ENCODE results near the gene RCVRN.

The RCVRN gene

GRCh38 chr17:9855036-9855435 lies 50.0 kb downstream of the RCVRN start:
- TF ChIP-seq, protein P1, sequence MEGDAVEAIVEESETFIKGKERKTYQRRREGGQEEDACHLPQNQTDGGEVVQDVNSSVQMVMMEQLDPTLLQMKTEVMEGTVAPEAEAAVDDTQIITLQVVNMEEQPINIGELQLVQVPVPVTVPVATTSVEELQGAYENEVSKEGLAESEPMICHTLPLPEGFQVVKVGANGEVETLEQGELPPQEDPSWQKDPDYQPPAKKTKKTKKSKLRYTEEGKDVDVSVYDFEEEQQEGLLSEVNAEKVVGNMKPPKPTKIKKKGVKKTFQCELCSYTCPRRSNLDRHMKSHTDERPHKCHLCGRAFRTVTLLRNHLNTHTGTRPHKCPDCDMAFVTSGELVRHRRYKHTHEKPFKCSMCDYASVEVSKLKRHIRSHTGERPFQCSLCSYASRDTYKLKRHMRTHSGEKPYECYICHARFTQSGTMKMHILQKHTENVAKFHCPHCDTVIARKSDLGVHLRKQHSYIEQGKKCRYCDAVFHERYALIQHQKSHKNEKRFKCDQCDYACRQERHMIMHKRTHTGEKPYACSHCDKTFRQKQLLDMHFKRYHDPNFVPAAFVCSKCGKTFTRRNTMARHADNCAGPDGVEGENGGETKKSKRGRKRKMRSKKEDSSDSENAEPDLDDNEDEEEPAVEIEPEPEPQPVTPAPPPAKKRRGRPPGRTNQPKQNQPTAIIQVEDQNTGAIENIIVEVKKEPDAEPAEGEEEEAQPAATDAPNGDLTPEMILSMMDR (IDR thresholded peaks at IDR 0.05; ENCODE audit: borderline replicate concordance, control extremely low read depth, extremely low read depth, insufficient read depth, missing control alignments) = no peak
- DNase-seq (ENCODE audit: low spot score) = no peak
- in situ Hi-C loops (cut with MboI; ENCODE audit: low sequenced_read_pairs, unreplicated experiment) = no loop called here

DNA sequence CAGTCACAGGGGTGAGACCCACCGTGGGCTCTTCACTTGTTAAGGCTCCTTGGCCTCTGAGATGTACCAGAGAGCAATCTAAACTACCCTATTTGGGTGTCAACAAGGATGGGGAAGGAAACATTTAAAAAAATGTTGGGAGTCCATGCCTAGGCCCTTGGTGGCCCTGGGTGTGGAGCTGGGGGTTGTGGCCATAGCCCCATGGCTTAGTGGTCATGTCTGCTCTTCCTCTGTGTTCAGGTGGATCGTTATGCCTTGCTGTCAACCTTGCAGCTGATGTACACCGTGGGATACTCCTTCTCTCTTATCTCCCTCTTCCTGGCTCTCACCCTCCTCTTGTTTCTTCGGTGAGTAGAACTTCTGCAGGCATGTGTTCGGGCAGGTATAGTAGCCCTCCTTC lies 50.8 kb downstream of the RCVRN start:
- TF ChIP-seq, protein P1 (IDR thresholded peaks at IDR 0.05; ENCODE audit: borderline replicate concordance, control extremely low read depth, extremely low read depth, insufficient read depth, missing control alignments) = no peak
- in situ Hi-C loops (cut with MboI; ENCODE audit: low sequenced_read_pairs, unreplicated experiment) = no loop called here
- no peak for DNase-seq (ENCODE audit: low spot score)

- TF ChIP-seq, protein P1 (IDR thresholded peaks at IDR 0.05; ENCODE audit: borderline replicate concordance, control extremely low read depth, extremely low read depth, insufficient read depth, missing control alignments) = no peak
- DNase-seq (ENCODE audit: low spot score) = no peak
- in situ Hi-C loops (cut with MboI; ENCODE audit: low sequenced_read_pairs, unreplicated experiment) = no loop called here
These were observed 54.9 kb downstream of the RCVRN start for GRCh38 chr17:9850151-9850550.

Data from GM13976 (cell line).